Measurements from ENCODE around the gene ABCE1. TPM values are rescaled to one million over a fixed set of nuclear protein-coding genes. Genes with fewer than 3 reads are reported as not detected.

ABCE1 gene
- total RNA-seq, 1 donor from 2014 or later: 77.9 TPM

- Mint-ChIP-seq H3K36me3 (peaks cover 21% of the 10 kb centered on the region), H3K27me3 (no peaks in the 10 kb centered on the region), H3K27ac (no peak overlapping the region), H3K9me3 (no peaks in the 10 kb centered on the region), H3K4me3 (no peak overlapping the region), H3K4me1 (ENCODE audit: unreplicated experiment) (peaks cover 6% of the 10 kb centered on the region)
- TF ChIP-seq CTCF (conservative IDR thresholded peaks at IDR 0.05): no peak
- no peak for DNase-seq (ENCODE audit: extremely low spot score, unreplicated experiment)
Observed at GRCh38 chr4:145058256-145058655, 39.9 kb upstream of the ABCE1 start.

GRCh38 chr4:145061318-145061920 lies 36.7 kb upstream of the ABCE1 start:
- no peak overlapping the region for H3K27ac Mint-ChIP-seq
- peaks cover 13% of the 10 kb centered on the region for H3K4me1 Mint-ChIP-seq (ENCODE audit: unreplicated experiment)
- H3K4me3 Mint-ChIP-seq: no peak overlapping the region
- no peaks in the 10 kb centered on the region for H3K27me3 Mint-ChIP-seq
- no peaks in the 10 kb centered on the region for H3K9me3 Mint-ChIP-seq
- no peak for DNase-seq (ENCODE audit: extremely low spot score, unreplicated experiment)
- H3K36me3 Mint-ChIP-seq: peaks cover 20% of the 10 kb centered on the region
- peak; percentile 82 for TF ChIP-seq CTCF (conservative IDR thresholded peaks at IDR 0.05)

GRCh38 chr4:145066063-145066501 lies 32.0 kb upstream of the ABCE1 start:
- no peak for TF ChIP-seq CTCF (conservative IDR thresholded peaks at IDR 0.05)
- peak overlapping the region; percentile 29 for H3K4me3 Mint-ChIP-seq
- no peaks in the 10 kb centered on the region for H3K9me3 Mint-ChIP-seq
- H3K36me3 Mint-ChIP-seq: peaks cover 29% of the 10 kb centered on the region
- no peak overlapping the region for H3K27ac Mint-ChIP-seq
- H3K27me3 Mint-ChIP-seq: no peaks in the 10 kb centered on the region
- H3K4me1 Mint-ChIP-seq (ENCODE audit: unreplicated experiment): peaks cover 15% of the 10 kb centered on the region
- DNase-seq (ENCODE audit: extremely low spot score, unreplicated experiment): no peak

GRCh38 chr4:145069361-145069760 lies 28.8 kb upstream of the ABCE1 start:
- Mint-ChIP-seq H3K4me1 (ENCODE audit: unreplicated experiment) (peaks cover 10% of the 10 kb centered on the region), H3K27me3 (no peaks in the 10 kb centered on the region), H3K4me3 (no peak overlapping the region), H3K9me3 (no peaks in the 10 kb centered on the region), H3K27ac (no peak overlapping the region), H3K36me3 (peaks cover 14% of the 10 kb centered on the region)
- no peak for TF ChIP-seq CTCF (conservative IDR thresholded peaks at IDR 0.05)
- no peak for DNase-seq (ENCODE audit: extremely low spot score, unreplicated experiment)

- Mint-ChIP-seq H3K9me3 (no peaks in the 10 kb centered on the region), H3K36me3 (peaks cover 18% of the 10 kb centered on the region)
Observed at GRCh38 chr4:145071560-145071959, 26.6 kb upstream of the ABCE1 start.

More at GRCh38 chr4:145071560-145071959, 26.6 kb upstream of the ABCE1 start:
- TF ChIP-seq CTCF (conservative IDR thresholded peaks at IDR 0.05): no peak
- H3K4me3 Mint-ChIP-seq: no peak overlapping the region
- no peaks in the 10 kb centered on the region for H3K27me3 Mint-ChIP-seq
- DNase-seq (ENCODE audit: extremely low spot score, unreplicated experiment): no peak
- H3K4me1 Mint-ChIP-seq (ENCODE audit: unreplicated experiment): peaks cover 1% of the 10 kb centered on the region
- no peak overlapping the region for H3K27ac Mint-ChIP-seq
